ENCODE measurements around the gene FAM50B.

FAM50B gene

DNA sequence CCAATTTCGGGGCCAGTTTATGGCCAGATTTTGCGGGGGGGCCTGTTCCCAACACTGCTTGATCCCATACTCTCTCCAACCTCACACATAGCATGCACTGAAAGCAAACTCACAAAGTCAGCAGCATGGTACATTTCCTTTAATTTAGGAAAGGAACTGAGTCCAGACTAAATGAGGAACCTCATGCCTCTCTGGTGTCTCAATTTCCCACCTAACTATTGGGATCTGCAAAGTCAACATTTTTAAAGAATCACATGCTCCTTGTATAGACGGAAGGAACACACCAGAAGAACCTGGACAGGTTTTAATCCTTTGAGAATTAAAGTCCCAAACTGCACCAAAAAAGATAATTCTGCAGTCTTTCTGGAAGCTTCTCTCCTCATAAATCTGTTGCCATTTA, 33.3 kb downstream of the FAM50B start:
- Histone ChIP-seq H3K4me3 (ENCODE audit: low read depth, low read length) (no peak overlapping the region), H3K9ac (ENCODE audit: low read depth, low read length) (no peak overlapping the region), H3K27me3 (ENCODE audit: control insufficient read depth, insufficient read depth, low read length) (no peaks in the 10 kb centered on the region), H3K9me3 (ENCODE audit: control insufficient read depth, insufficient read depth, low read length) (no peaks in the 10 kb centered on the region), H3K36me3 (ENCODE audit: control insufficient read depth, insufficient read depth, low read length) (no peaks in the 10 kb centered on the region), H3K4me1 (ENCODE audit: control insufficient read depth, insufficient read depth, low read length) (no peaks in the 10 kb centered on the region)

DNA sequence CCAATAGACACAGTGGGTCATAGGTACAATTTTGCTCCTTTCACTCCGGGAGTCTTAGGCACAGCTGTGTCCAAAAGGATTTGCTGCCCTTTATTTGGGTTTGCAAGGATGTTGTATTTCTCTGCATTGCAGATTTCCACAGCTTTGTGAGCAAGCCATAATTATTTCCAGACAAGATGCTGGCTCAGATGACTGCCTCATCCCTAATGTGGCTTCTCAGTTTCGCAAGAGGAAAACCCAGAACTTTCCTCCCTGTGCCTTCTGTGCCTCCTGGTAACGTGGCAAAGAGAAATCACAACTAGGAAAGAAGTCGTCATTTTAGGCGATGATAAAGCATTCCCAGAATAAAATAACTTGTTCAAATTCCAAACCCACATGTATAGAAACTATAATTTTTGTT, 33.7 kb downstream of the FAM50B start:
- H3K9me3 ChIP-seq (ENCODE audit: control insufficient read depth, insufficient read depth, low read length): no peaks in the 10 kb centered on the region
- no peaks in the 10 kb centered on the region for H3K36me3 ChIP-seq (ENCODE audit: control insufficient read depth, insufficient read depth, low read length)
- H3K4me1 ChIP-seq (ENCODE audit: control insufficient read depth, insufficient read depth, low read length): no peaks in the 10 kb centered on the region
- H3K9ac ChIP-seq (ENCODE audit: low read depth, low read length): no peak overlapping the region
- H3K27me3 ChIP-seq (ENCODE audit: control insufficient read depth, insufficient read depth, low read length): no peaks in the 10 kb centered on the region
- H3K4me3 ChIP-seq (ENCODE audit: low read depth, low read length): no peak overlapping the region

DNA sequence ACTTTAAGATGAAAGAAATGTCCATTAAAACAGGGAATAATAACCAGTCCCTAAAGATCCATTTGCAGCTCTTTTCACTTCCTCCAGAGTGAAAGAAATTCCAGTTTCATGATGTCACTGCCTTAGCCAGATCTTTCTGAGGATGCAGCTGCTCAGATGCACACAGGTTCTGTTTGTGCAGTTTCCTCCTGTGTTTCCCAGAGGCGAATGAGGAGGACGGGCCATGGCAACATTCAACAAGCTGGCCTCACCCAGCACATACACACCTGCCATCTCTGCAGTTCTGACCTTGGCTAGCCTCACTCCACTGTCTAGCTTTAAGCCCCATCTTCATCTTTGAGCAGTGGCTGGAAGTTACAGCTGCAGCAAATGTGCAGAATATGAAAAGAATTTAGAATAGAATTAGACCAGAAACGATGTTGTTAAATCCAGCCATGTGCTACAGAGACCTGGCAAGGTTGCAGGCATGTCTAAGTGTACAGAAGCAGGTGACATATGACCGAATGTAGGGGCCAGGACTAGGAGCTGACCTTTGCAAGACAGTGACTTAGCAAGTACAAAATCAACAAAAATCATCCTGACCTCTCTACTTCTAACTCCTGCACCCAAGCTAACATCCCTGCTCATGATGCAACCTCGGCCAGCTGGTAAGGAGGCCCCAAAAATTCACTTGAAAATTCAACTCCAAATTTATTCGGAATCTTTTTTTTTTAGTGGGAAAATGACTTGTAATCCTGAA, 35.0 kb downstream of the FAM50B start:
- Histone ChIP-seq H3K9ac (ENCODE audit: low read depth, low read length) (no peak overlapping the region), H3K4me1 (ENCODE audit: control insufficient read depth, insufficient read depth, low read length) (no peaks in the 10 kb centered on the region), H3K9me3 (ENCODE audit: control insufficient read depth, insufficient read depth, low read length) (no peaks in the 10 kb centered on the region), H3K27me3 (ENCODE audit: control insufficient read depth, insufficient read depth, low read length) (no peaks in the 10 kb centered on the region), H3K4me3 (ENCODE audit: low read depth, low read length) (no peak overlapping the region), H3K36me3 (ENCODE audit: control insufficient read depth, insufficient read depth, low read length) (no peaks in the 10 kb centered on the region)

- Histone ChIP-seq H3K9me3 (ENCODE audit: control insufficient read depth, insufficient read depth, low read length) (no peaks in the 10 kb centered on the region), H3K36me3 (ENCODE audit: control insufficient read depth, insufficient read depth, low read length) (no peaks in the 10 kb centered on the region), H3K4me3 (ENCODE audit: low read depth, low read length) (no peak overlapping the region), H3K27me3 (ENCODE audit: control insufficient read depth, insufficient read depth, low read length) (no peaks in the 10 kb centered on the region), H3K9ac (ENCODE audit: low read depth, low read length) (no peak overlapping the region), H3K4me1 (ENCODE audit: control insufficient read depth, insufficient read depth, low read length) (no peaks in the 10 kb centered on the region)
Measured at GRCh38 chr6:3885262-3886036, 36.3 kb downstream of the FAM50B start.

DNA sequence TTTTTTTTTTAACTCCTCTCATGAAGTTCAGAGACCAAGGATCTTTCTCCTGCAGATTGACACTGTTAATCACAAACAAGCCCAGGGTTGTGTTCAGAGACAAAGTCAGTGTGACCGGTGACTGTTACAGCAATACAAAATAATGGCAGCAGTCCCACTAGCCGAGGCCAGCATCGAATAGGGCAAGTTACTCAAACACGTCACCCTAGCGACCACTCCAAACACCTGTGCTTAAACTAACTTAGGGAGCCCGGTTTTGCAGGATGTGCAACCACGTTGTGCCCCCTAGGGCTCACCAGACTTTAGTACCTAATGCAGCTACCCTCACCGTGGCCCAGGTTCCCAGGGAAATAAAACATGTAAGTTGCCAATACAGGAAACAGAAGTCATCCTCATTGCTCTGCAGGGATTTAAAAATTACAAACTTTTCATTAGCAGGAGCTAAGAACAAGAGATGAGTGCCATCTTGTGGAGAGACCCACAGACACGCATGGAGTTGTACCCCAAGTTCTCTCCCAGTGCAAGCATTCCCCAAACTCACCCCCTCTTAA, 38.1 kb downstream of the FAM50B start:
- H3K27me3 ChIP-seq (ENCODE audit: control insufficient read depth, insufficient read depth, low read length): no peaks in the 10 kb centered on the region
- H3K9ac ChIP-seq (ENCODE audit: low read depth, low read length): no peak overlapping the region
- no peaks in the 10 kb centered on the region for H3K9me3 ChIP-seq (ENCODE audit: control insufficient read depth, insufficient read depth, low read length)
- no peaks in the 10 kb centered on the region for H3K4me1 ChIP-seq (ENCODE audit: control insufficient read depth, insufficient read depth, low read length)
- H3K36me3 ChIP-seq (ENCODE audit: control insufficient read depth, insufficient read depth, low read length): no peaks in the 10 kb centered on the region
- H3K4me3 ChIP-seq (ENCODE audit: low read depth, low read length): no peak overlapping the region

DNA sequence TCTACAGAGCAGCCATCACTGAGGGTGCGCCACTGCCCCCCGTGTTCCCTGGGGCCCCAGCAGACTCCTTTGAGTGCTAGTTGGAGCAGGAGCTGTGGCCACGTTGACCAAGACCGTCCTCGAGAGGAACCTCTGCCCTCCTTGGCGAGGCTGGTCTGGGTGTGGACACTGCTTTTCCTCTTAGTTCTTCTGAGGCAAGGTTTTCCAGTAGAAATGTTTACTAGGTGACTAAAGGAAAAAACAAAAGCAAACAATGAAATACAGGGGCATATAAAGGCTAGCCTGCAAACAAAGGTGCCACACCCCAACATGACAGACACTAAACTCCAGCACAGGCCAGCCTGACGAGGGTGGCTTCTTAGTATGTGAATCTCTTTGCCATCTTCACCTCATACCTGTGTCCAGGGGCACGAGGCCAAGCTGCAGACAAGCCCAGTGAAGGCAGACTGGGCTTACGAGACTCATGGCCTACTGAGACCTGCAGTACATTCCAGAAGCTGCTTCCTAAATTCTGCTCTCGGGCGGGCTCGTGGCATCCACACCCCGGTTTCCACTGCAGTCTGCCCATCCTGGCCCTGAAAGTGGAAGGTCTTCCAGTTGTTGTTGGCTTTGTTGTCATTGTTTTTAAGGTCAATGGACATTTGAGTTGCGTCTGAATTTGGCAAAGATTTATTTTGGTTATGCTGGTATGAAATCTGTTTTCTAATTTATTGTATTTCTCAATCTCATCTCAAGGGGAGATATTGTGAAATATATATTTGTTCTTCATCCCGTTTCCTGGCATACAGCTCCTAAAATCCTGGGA, 39.2 kb downstream of the FAM50B start:
- Histone ChIP-seq H3K9me3 (ENCODE audit: control insufficient read depth, insufficient read depth, low read length) (no peaks in the 10 kb centered on the region), H3K4me1 (ENCODE audit: control insufficient read depth, insufficient read depth, low read length) (no peaks in the 10 kb centered on the region), H3K27me3 (ENCODE audit: control insufficient read depth, insufficient read depth, low read length) (no peaks in the 10 kb centered on the region), H3K36me3 (ENCODE audit: control insufficient read depth, insufficient read depth, low read length) (no peaks in the 10 kb centered on the region), H3K9ac (ENCODE audit: low read depth, low read length) (no peak overlapping the region), H3K4me3 (ENCODE audit: low read depth, low read length) (no peak overlapping the region)

DNA sequence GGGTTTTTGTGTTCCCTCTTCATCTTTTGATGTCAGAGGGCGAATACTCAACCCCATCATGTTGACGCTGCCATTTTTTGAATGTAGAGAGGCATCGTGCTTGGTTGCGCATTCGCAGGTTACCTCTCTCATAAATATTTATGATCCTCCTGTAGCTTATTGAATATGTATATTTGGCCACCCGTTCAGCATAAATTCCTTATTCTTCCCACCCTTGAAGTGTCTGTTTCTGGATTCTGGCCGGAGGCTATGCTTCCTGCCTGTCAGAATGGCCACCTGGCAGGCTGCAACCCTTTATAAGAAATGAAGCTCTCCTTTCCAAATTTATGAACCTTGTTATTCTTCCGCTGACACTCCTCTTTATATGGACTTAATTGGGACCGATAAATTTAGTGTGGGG, 40.9 kb downstream of the FAM50B start:
- Histone ChIP-seq H3K9ac (ENCODE audit: low read depth, low read length) (no peak overlapping the region), H3K9me3 (ENCODE audit: control insufficient read depth, insufficient read depth, low read length) (no peaks in the 10 kb centered on the region), H3K4me3 (ENCODE audit: low read depth, low read length) (no peak overlapping the region)

GRCh38 chr6:3891883-3892282, 42.7 kb downstream of the FAM50B start:
- H3K9ac ChIP-seq (ENCODE audit: low read depth, low read length): no peak overlapping the region
- peaks cover 14% of the 10 kb centered on the region for H3K4me1 ChIP-seq (ENCODE audit: control insufficient read depth, insufficient read depth, low read length)
- H3K27me3 ChIP-seq (ENCODE audit: control insufficient read depth, insufficient read depth, low read length): no peaks in the 10 kb centered on the region
- H3K9me3 ChIP-seq (ENCODE audit: control insufficient read depth, insufficient read depth, low read length): no peaks in the 10 kb centered on the region
- H3K36me3 ChIP-seq (ENCODE audit: control insufficient read depth, insufficient read depth, low read length): no peaks in the 10 kb centered on the region
- no peak overlapping the region for H3K4me3 ChIP-seq (ENCODE audit: low read depth, low read length)

More for the DNA sequence above, 40.9 kb downstream of the FAM50B start:
- H3K4me1 ChIP-seq (ENCODE audit: control insufficient read depth, insufficient read depth, low read length): peaks cover 6% of the 10 kb centered on the region
- H3K27me3 ChIP-seq (ENCODE audit: control insufficient read depth, insufficient read depth, low read length): no peaks in the 10 kb centered on the region
- H3K36me3 ChIP-seq (ENCODE audit: control insufficient read depth, insufficient read depth, low read length): no peaks in the 10 kb centered on the region

- peaks cover 14% of the 10 kb centered on the region for H3K4me1 ChIP-seq (ENCODE audit: control insufficient read depth, insufficient read depth, low read length)
Measured at GRCh38 chr6:3892603-3893002, 43.4 kb downstream of the FAM50B start.

GRCh38 chr6:3893487-3893886, 44.3 kb downstream of the FAM50B start:
- no peak overlapping the region for H3K9ac ChIP-seq (ENCODE audit: low read depth, low read length)
- no peaks in the 10 kb centered on the region for H3K27me3 ChIP-seq (ENCODE audit: control insufficient read depth, insufficient read depth, low read length)
- no peak overlapping the region for H3K4me3 ChIP-seq (ENCODE audit: low read depth, low read length)
- H3K4me1 ChIP-seq (ENCODE audit: control insufficient read depth, insufficient read depth, low read length): peaks cover 14% of the 10 kb centered on the region
- H3K9me3 ChIP-seq (ENCODE audit: control insufficient read depth, insufficient read depth, low read length): no peaks in the 10 kb centered on the region
- no peaks in the 10 kb centered on the region for H3K36me3 ChIP-seq (ENCODE audit: control insufficient read depth, insufficient read depth, low read length)

More at GRCh38 chr6:3892603-3893002, 43.4 kb downstream of the FAM50B start:
- H3K36me3 ChIP-seq (ENCODE audit: control insufficient read depth, insufficient read depth, low read length): no peaks in the 10 kb centered on the region
- H3K9me3 ChIP-seq (ENCODE audit: control insufficient read depth, insufficient read depth, low read length): no peaks in the 10 kb centered on the region
- no peak overlapping the region for H3K9ac ChIP-seq (ENCODE audit: low read depth, low read length)
- H3K4me3 ChIP-seq (ENCODE audit: low read depth, low read length): no peak overlapping the region
- H3K27me3 ChIP-seq (ENCODE audit: control insufficient read depth, insufficient read depth, low read length): no peaks in the 10 kb centered on the region

DNA sequence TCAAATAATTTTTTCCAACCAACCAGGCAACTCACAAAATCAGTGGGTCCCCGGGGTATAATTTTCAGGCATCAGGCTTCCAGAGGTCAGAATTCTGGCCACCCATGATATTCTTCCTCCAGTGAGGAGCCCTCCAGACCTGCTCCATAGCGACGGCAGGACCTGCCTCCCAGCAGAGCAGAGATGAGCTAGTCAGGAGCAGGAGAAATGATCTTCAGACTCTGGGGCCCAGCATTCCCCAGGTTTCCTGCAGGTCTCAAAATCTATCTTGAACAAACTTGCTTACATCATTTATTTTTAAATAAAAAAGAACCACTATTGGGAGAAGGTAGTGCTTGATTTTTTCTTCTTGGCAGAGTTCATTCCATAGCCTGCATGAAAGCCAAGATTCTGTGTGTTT, 44.7 kb downstream of the FAM50B start:
- no peaks in the 10 kb centered on the region for H3K36me3 ChIP-seq (ENCODE audit: control insufficient read depth, insufficient read depth, low read length)
- H3K9ac ChIP-seq (ENCODE audit: low read depth, low read length): no peak overlapping the region
- no peaks in the 10 kb centered on the region for H3K9me3 ChIP-seq (ENCODE audit: control insufficient read depth, insufficient read depth, low read length)
- H3K27me3 ChIP-seq (ENCODE audit: control insufficient read depth, insufficient read depth, low read length): no peaks in the 10 kb centered on the region
- peaks cover 14% of the 10 kb centered on the region for H3K4me1 ChIP-seq (ENCODE audit: control insufficient read depth, insufficient read depth, low read length)
- no peak overlapping the region for H3K4me3 ChIP-seq (ENCODE audit: low read depth, low read length)

Measured in iPS-15b (cell line).